Activated naive CD4-positive, alpha-beta T cell treated with anti-CD3 and anti-CD28 coated beads, Interleukin-2, amount 50 U/mL, for 24 hours (primary cell): ENCODE results near the gene PRR3.
A peak's percentile ranks its signal among the peaks of the same experiment; 100 is the strongest.
"Not testable (repeated sequence)": the region's sequence is repeated elsewhere in the genome, so short reads cannot be mapped to it uniquely, and the experiment has no call there.

Experiments used
- H3K27ac Mint-ChIP-seq: one replicate; pipeline ENCODE4 v1.8.0; 2021; ENCODE audit warnings: mild to moderate bottlenecking, mixed read lengths
- H3K27me3 Mint-ChIP-seq: one replicate; pipeline ENCODE4 v1.8.0; 2021; ENCODE audit warnings: mixed read lengths
- H3K36me3 Mint-ChIP-seq: one replicate; pipeline ENCODE4 v1.8.0; 2021; ENCODE audit warnings: mixed read lengths
- H3K4me1 Mint-ChIP-seq: one replicate; pipeline ENCODE4 v1.8.0; 2021; ENCODE audit warnings: mixed read lengths
- H3K4me3 Mint-ChIP-seq: one replicate; pipeline ENCODE4 v1.8.0; 2021; ENCODE audit warnings: mild to moderate bottlenecking, mixed read lengths
- H3K9me3 Mint-ChIP-seq: one replicate; pipeline ENCODE4 v1.8.0; 2021; ENCODE audit warnings: mixed read lengths

The PRR3 gene

GRCh38 chr6:30556906-30557682, at the start of gene PRR3:
Gene PRR3, plus strand, starts transcription at chr6:30557295. Its CDS starts 50 bp downstream, at chr6:30557345.
- H3K4me1 Mint-ChIP-seq, result peaks cover 46% of the 10 kb centered on the region
- peak within 1 kb of the TSS; percentile 100 for H3K4me3 Mint-ChIP-seq
- no peaks in the 10 kb centered on the region for H3K27me3 Mint-ChIP-seq
- H3K9me3 Mint-ChIP-seq, result no peaks in the 10 kb centered on the region
- H3K27ac Mint-ChIP-seq, result peak within 1 kb of the TSS; percentile 100
- H3K36me3 Mint-ChIP-seq, result peaks cover 9% of the 10 kb centered on the region

- Mint-ChIP-seq H3K9me3 (peaks cover 5% of the 10 kb centered on the region), H3K27me3 (no peaks in the 10 kb centered on the region), H3K27ac (peak overlapping the region; percentile 92), H3K4me1 (peaks cover 72% of the 10 kb centered on the region), H3K36me3 (peaks cover 2% of the 10 kb centered on the region), H3K4me3 (peak overlapping the region; percentile 67)
Observed at GRCh38 chr6:30507849-30508827, 49.0 kb upstream of the PRR3 start.

GRCh38 chr6:30508890-30509736, 48.0 kb upstream of the PRR3 start:
- peaks cover 2% of the 10 kb centered on the region for H3K36me3 Mint-ChIP-seq
- peak overlapping the region; percentile 92 for H3K27ac Mint-ChIP-seq
- no peaks in the 10 kb centered on the region for H3K27me3 Mint-ChIP-seq
- H3K4me1 Mint-ChIP-seq, result peaks cover 74% of the 10 kb centered on the region
- H3K9me3 Mint-ChIP-seq, result peaks cover 5% of the 10 kb centered on the region
- peak overlapping the region; percentile 67 for H3K4me3 Mint-ChIP-seq

GRCh38 chr6:30510419-30511168, 46.5 kb upstream of the PRR3 start:
- no peaks in the 10 kb centered on the region for H3K27me3 Mint-ChIP-seq
- peaks cover 5% of the 10 kb centered on the region for H3K9me3 Mint-ChIP-seq
- peaks cover 2% of the 10 kb centered on the region for H3K36me3 Mint-ChIP-seq
- H3K4me3 Mint-ChIP-seq, result peak overlapping the region; percentile 0
- H3K27ac Mint-ChIP-seq, result peak overlapping the region; percentile 76
- peaks cover 84% of the 10 kb centered on the region for H3K4me1 Mint-ChIP-seq

- Mint-ChIP-seq H3K27me3 (no peaks in the 10 kb centered on the region), H3K4me3 (peak overlapping the region; percentile 0), H3K9me3 (peaks cover 5% of the 10 kb centered on the region), H3K27ac (peak overlapping the region; percentile 76), H3K4me1 (peaks cover 82% of the 10 kb centered on the region), H3K36me3 (peaks cover 2% of the 10 kb centered on the region)
Observed at GRCh38 chr6:30511169-30511546, 45.9 kb upstream of the PRR3 start.

- Mint-ChIP-seq H3K27ac (no peak overlapping the region), H3K4me1 (peaks cover 76% of the 10 kb centered on the region), H3K27me3 (no peaks in the 10 kb centered on the region), H3K36me3 (peaks cover 5% of the 10 kb centered on the region), H3K4me3 (no peak overlapping the region), H3K9me3 (peaks cover 5% of the 10 kb centered on the region)
Observed at GRCh38 chr6:30513451-30513850, 43.6 kb upstream of the PRR3 start.

- Mint-ChIP-seq H3K4me3 (peak overlapping the region; percentile 88), H3K27me3 (no peaks in the 10 kb centered on the region), H3K4me1 (peaks cover 77% of the 10 kb centered on the region), H3K27ac (peak overlapping the region; percentile 97), H3K9me3 (no peaks in the 10 kb centered on the region), H3K36me3 (peaks cover 8% of the 10 kb centered on the region)
Observed at GRCh38 chr6:30515106-30515505, 42.0 kb upstream of the PRR3 start.

GRCh38 chr6:30515944-30516753, 40.9 kb upstream of the PRR3 start:
- H3K9me3 Mint-ChIP-seq, result no peaks in the 10 kb centered on the region
- H3K4me1 Mint-ChIP-seq, result peaks cover 73% of the 10 kb centered on the region
- H3K36me3 Mint-ChIP-seq, result peaks cover 13% of the 10 kb centered on the region

GRCh38 chr6:30516754-30517076, 40.4 kb upstream of the PRR3 start:
- H3K4me3 Mint-ChIP-seq, result peak overlapping the region; percentile 88
- H3K27ac Mint-ChIP-seq, result peak overlapping the region; percentile 99
- H3K9me3 Mint-ChIP-seq, H3K27me3 Mint-ChIP-seq: not testable (repeated sequence)
- H3K4me1 Mint-ChIP-seq, result peaks cover 72% of the 10 kb centered on the region
- peaks cover 13% of the 10 kb centered on the region for H3K36me3 Mint-ChIP-seq

More at GRCh38 chr6:30515944-30516753, 40.9 kb upstream of the PRR3 start:
- H3K27ac Mint-ChIP-seq, result peak overlapping the region; percentile 99
- no peaks in the 10 kb centered on the region for H3K27me3 Mint-ChIP-seq
- peak overlapping the region; percentile 88 for H3K4me3 Mint-ChIP-seq

GRCh38 chr6:30517767-30518504, 39.2 kb upstream of the PRR3 start:
- Mint-ChIP-seq H3K27ac (peak overlapping the region; percentile 84), H3K36me3 (peaks cover 21% of the 10 kb centered on the region), H3K4me1 (peaks cover 71% of the 10 kb centered on the region), H3K4me3 (peak overlapping the region; percentile 68)
- not testable (repeated sequence) for H3K27me3 Mint-ChIP-seq, H3K9me3 Mint-ChIP-seq

GRCh38 chr6:30518505-30519145, 38.5 kb upstream of the PRR3 start:
- Mint-ChIP-seq H3K36me3 (peaks cover 26% of the 10 kb centered on the region), H3K4me1 (peaks cover 76% of the 10 kb centered on the region), H3K4me3 (peak overlapping the region; percentile 68), H3K27ac (peak overlapping the region; percentile 84)
- H3K27me3 Mint-ChIP-seq, H3K9me3 Mint-ChIP-seq: not testable (repeated sequence)

GRCh38 chr6:30520522-30520921, 36.6 kb upstream of the PRR3 start:
- Mint-ChIP-seq H3K27ac (peak overlapping the region; percentile 62), H3K4me3 (no peak overlapping the region), H3K27me3 (no peaks in the 10 kb centered on the region), H3K4me1 (peaks cover 76% of the 10 kb centered on the region), H3K36me3 (peaks cover 29% of the 10 kb centered on the region), H3K9me3 (peaks cover 4% of the 10 kb centered on the region)

- not testable (repeated sequence) for H3K27ac Mint-ChIP-seq, H3K9me3 Mint-ChIP-seq, H3K4me3 Mint-ChIP-seq, H3K27me3 Mint-ChIP-seq
- Mint-ChIP-seq H3K36me3 (peaks cover 30% of the 10 kb centered on the region), H3K4me1 (peaks cover 78% of the 10 kb centered on the region)
Observed at GRCh38 chr6:30521082-30521481, 36.0 kb upstream of the PRR3 start.
